ENCODE measurements around the gene ZNF560.

Gene ZNF560

GRCh38 chr19:9494096-9494495, 4.3 kb downstream of the ZNF560 start:
- TF ChIP-seq CTCF (IDR thresholded peaks at IDR 0.05), result no peak

GRCh38 chr19:9487016-9487415, 11.4 kb downstream of the ZNF560 start:
- TF ChIP-seq CTCF (IDR thresholded peaks at IDR 0.05), result no peak
- Histone ChIP-seq H3K4me3 (ENCODE audit: low read depth in 1 of 2, low read length in 1 of 2) (no peak overlapping the region), H3K4me1 (ENCODE audit: control insufficient read depth in 1 of 2, insufficient read depth in 1 of 2, low read depth in 1 of 2, low read length in 1 of 2) (no peaks in the 10 kb centered on the region), H3K9me3 (peaks cover 8% of the 10 kb centered on the region), H3K27me3 (no peaks in the 10 kb centered on the region), H3K36me3 (no peaks in the 10 kb centered on the region), H3K27ac (no peak overlapping the region)

More at GRCh38 chr19:9494096-9494495, 4.3 kb downstream of the ZNF560 start:
- Histone ChIP-seq H3K4me3 (ENCODE audit: low read depth in 1 of 2, low read length in 1 of 2) (no peak overlapping the region), H3K36me3 (no peaks in the 10 kb centered on the region), H3K27me3 (peaks cover 20% of the 10 kb centered on the region), H3K27ac (no peak overlapping the region), H3K4me1 (ENCODE audit: control insufficient read depth in 1 of 2, insufficient read depth in 1 of 2, low read depth in 1 of 2, low read length in 1 of 2) (no peaks in the 10 kb centered on the region), H3K9me3 (peaks cover 15% of the 10 kb centered on the region)

GRCh38 chr19:9485140-9485539, 13.3 kb downstream of the ZNF560 start:
- H3K27me3 ChIP-seq, result no peaks in the 10 kb centered on the region
- no peak for TF ChIP-seq CTCF (IDR thresholded peaks at IDR 0.05)
- no peak overlapping the region for H3K27ac ChIP-seq
- H3K4me3 ChIP-seq (ENCODE audit: low read depth in 1 of 2, low read length in 1 of 2), result no peak overlapping the region
- no peaks in the 10 kb centered on the region for H3K36me3 ChIP-seq
- H3K4me1 ChIP-seq (ENCODE audit: control insufficient read depth in 1 of 2, insufficient read depth in 1 of 2, low read depth in 1 of 2, low read length in 1 of 2), result no peaks in the 10 kb centered on the region
- H3K9me3 ChIP-seq, result peaks cover 8% of the 10 kb centered on the region

GRCh38 chr19:9474975-9475374, 23.4 kb downstream of the ZNF560 start:
- no peak for TF ChIP-seq CTCF (IDR thresholded peaks at IDR 0.05)
- Histone ChIP-seq H3K4me3 (ENCODE audit: low read depth in 1 of 2, low read length in 1 of 2) (no peak overlapping the region), H3K27me3 (no peaks in the 10 kb centered on the region), H3K9me3 (peaks cover 10% of the 10 kb centered on the region), H3K36me3 (no peaks in the 10 kb centered on the region), H3K27ac (no peak overlapping the region), H3K4me1 (ENCODE audit: control insufficient read depth in 1 of 2, insufficient read depth in 1 of 2, low read depth in 1 of 2, low read length in 1 of 2) (no peaks in the 10 kb centered on the region)

GRCh38 chr19:9467161-9467560, 31.3 kb downstream of the ZNF560 start:
- H3K4me1 ChIP-seq (ENCODE audit: control insufficient read depth in 1 of 2, insufficient read depth in 1 of 2, low read depth in 1 of 2, low read length in 1 of 2), result no peaks in the 10 kb centered on the region
- H3K27me3 ChIP-seq, result no peaks in the 10 kb centered on the region
- TF ChIP-seq CTCF (IDR thresholded peaks at IDR 0.05), result no peak
- no peak overlapping the region for H3K4me3 ChIP-seq (ENCODE audit: low read depth in 1 of 2, low read length in 1 of 2)
- peaks cover 33% of the 10 kb centered on the region for H3K9me3 ChIP-seq
- no peak overlapping the region for H3K27ac ChIP-seq
- no peaks in the 10 kb centered on the region for H3K36me3 ChIP-seq

- H3K9me3 ChIP-seq, result peaks cover 40% of the 10 kb centered on the region
- no peaks in the 10 kb centered on the region for H3K36me3 ChIP-seq
Measured at GRCh38 chr19:9461938-9462337, 36.5 kb downstream of the ZNF560 start.

More at GRCh38 chr19:9461938-9462337, 36.5 kb downstream of the ZNF560 start:
- H3K27ac ChIP-seq, result no peak overlapping the region
- no peak for TF ChIP-seq CTCF (IDR thresholded peaks at IDR 0.05)
- no peaks in the 10 kb centered on the region for H3K27me3 ChIP-seq
- H3K4me3 ChIP-seq (ENCODE audit: low read depth in 1 of 2, low read length in 1 of 2), result no peak overlapping the region
- H3K4me1 ChIP-seq (ENCODE audit: control insufficient read depth in 1 of 2, insufficient read depth in 1 of 2, low read depth in 1 of 2, low read length in 1 of 2), result no peaks in the 10 kb centered on the region

All from neutrophil (primary cell).